Right ventricle myocardium inferior (tissue), 1 donor: Measurements from ENCODE around the gene MAPT. TPM values are rescaled to one million over a fixed set of nuclear protein-coding genes. Genes with fewer than 3 reads are reported as not detected.

Source experiments
- ATAC-seq: fragments of 200-7000 bp; cut with Tn5 transposase; one replicate; pipeline ENCODE4 v1.9.1; 2020; ENCODE audit warnings: mild to moderate bottlenecking, moderate library complexity
- DNase-seq: peaks from one replicate; pipeline ENCODE4 v3.0.0; 2021; ENCODE audit errors: missing footprints
- intact Hi-C: fragments of 100-400 bp; cut with DNase I; formaldehyde crosslinking; loops from one replicate; pipeline ENCODE4 v1.11.0; 2022
- total RNA-seq: library from RNA; stranded (reverse); fragmentation: NEBNext Ultra II Directional; extraction: Animal tissue kit (Norgen Biotek cat#: 25700); gene quantifications from one replicate; pipeline ENCODE4 v1.2.1, GENCODE V29; 2021
- donor health status: DM: no; HTN: yes; CAD: no; lungs with severe emphysema.

The MAPT gene
- total RNA-seq, 1 donor from 2014 or later, result 39.3 TPM

DNA sequence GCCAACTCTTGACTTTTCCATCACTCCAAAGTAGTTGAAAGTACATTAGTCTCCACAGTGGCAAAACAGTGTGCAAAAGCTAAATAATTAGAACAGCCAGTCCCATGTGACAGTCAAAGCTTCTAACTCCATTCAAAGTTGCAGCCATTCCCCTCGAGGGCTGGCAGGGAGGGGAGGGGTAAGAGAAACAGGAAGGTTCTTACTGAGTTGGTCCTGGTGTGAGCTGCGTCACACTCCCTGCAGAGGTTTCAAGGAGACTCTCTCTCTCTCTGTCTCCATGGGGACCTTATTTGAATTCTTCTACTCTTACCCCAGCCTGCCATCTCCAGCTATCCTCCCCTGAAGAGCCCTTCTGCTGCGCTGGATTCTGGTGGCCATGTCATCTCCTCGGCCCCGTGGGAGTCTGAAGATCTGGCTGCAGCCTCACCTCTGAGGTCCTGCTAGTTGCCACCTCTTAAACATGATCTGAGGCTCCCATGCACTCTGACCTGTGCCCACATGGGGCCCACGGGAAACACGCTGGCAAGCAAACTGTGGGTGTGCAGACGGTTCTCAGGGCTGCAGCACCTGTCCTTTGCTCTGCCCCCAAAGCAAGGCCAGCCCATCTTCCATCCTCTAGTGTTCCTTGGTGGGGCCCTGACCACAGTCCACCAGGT, 81.4 kb downstream of the MAPT start:
- no peak for ATAC-seq
- no peak for DNase-seq
- intact Hi-C loops, result no loop called here

DNA sequence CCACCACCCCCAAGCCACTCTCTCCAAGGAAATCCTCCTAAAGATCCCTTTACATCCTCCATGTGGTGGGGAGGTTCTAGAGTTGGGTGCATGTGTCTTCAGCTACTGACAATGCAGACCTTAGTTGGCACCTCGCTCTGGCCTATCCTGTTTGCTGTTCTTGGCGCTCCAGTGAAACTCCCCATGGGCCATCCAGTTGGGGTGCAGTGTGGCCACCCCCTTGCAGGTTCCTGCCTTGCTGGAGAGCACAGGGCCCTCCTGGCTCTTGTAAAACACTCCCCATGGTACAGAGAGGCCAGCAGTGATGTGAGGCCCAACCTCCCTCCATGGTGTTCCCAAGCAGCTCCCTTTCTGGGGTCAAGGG, 82.0 kb downstream of the MAPT start:
- intact Hi-C loops, result no loop called here
- DNase-seq (no peak), ATAC-seq (no peak)

DNA sequence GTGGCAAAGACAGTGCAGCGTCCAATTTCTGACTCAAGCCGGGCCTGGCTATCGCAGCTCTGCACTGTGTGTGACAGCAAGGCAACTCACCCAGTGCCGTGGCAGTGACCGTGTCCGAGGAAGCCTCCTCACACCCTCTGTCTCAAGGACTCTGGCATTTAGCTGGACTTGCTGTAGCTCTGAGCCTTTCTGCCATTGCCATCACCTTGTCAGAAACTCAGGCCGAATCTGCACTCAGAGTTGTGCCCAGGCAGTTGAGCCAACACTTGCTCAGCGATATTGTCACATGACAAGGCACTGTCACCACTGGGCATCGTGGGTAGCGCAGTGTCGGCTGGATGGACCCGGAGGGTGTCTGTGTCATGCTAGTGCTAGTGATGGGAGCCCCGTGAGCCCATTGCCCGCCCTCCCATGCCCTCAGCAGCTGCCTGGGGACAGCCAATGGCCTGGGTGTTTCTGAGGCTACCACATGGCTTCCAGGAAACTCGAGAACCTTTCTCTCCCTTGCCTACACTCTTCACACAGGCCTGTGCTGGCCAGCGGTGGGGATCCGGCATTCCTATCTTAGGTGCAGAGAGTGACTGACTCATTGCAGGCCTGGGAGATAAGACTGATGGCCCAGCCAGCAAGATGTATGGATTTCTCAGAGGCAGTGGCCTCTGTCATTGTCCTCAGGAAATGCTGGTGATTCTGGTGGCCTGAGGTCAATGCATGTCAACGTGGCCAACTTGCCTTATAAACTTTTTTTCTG, 82.6 kb downstream of the MAPT start:
- ATAC-seq, result no peak
- no peak for DNase-seq
- intact Hi-C loops, result no loop called here

DNA sequence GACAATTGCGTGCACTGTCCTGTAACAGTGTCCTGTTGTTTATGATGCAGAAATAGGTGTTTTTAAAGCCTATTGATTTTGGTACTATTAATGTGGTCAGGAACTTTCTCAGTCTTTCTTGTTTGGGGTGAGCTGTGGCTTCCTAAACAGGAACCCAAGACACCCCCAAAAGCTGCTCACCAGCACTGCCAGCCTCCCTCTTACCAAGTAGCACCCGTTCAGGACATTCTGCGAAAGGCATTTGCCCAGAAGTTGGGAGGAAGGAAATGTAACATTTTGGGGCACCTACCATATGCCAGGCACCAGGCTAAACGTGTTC, 83.1 kb downstream of the MAPT start:
- intact Hi-C loops, result no loop called here
- ATAC-seq (no peak), DNase-seq (no peak)

DNA sequence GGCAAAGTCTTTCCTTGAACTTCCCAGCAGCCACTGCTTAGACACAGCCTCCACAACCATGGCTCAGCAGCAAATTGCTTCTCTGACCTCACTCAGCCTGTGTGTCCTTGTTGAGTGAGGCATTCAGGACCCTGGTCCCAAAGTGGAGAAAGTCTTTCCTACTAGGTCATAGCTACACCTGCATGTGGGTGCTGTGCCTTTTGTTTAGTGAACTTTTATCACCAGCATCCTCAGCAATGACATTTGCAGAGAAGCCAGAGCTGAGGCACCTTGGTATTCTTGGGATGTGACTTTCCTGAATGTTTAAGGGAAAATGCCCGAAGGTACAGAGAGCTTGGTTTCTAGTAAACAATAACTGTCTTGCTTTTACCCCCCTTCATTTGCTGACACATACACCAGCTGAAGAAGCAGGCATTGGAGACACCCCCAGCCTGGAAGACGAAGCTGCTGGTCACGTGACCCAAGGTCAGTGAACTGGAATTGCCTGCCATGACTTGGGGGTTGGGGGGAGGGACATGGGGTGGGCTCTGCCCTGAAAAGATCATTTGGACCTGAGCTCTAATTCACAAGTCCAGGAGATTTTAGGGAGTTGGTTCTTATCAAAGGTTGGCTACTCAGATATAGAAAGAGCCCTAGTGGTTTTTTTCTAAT, 83.7 kb downstream of the MAPT start:
- intact Hi-C loops, result no loop called here
- ATAC-seq (no peak), DNase-seq (no peak)

DNA sequence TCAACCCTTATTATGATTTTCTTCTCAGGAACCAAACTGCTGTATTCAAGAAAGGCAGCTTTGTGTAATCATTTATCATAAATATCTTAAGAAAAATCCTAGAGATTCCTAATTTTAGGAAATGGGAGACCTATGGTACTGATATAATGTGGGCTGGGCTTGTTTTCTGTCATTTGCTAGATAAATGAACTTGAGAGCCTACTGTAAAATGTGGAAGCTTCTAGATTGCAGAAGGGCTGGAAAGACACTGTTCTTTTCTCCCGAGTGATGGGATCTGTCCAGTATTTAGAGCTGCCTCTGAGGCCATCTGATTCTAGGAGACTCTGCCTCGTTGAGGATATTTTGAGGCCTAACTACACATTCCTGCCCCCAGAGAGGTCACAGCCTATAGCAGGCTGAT, 84.8 kb downstream of the MAPT start:
- DNase-seq (no peak), ATAC-seq (no peak)
- intact Hi-C loops, result no loop called here

DNA sequence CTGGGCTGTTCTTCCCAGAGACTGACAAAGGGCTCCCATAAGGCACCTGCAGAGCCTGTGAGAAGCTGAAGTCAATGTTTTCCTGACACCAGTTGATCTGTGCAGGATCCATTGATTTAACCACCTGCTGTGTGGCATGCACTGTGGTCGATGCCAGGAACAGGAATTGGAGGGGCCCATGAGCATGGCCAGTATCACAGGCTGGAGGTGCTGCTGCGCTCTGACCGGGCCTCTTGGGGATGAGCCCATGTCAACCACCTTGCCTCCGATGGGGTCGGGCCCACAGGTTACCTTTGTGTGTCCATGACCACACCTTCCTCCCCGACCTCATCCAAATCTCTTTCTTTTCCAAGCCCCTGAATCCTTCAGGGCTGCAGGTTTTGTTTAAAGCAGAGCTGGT, 86.5 kb downstream of the MAPT start:
- DNase-seq, result no peak
- ATAC-seq, result no peak
- intact Hi-C loops, result no loop called here

DNA sequence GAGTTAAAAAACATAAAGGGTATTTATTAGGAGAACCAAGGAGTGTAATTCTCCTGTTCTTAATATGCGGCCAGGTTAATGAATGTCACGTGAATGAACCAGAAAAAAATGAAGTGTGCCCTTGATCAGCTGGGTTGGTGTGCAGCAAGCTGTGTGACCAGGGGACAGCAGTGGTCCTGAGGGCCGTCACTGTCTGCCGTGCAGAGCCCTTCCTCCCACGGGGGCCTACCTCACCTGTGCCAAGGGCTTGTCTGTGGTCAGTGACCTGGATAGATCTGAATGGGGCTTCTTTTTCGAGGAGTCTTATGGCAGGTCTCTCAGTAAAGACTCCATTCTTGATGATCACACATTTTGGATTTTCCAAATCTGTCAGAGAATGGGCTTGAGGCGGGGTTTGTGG, 87.0 kb downstream of the MAPT start:
- ATAC-seq (no peak), DNase-seq (no peak)
- intact Hi-C loops, result no loop called here

DNA sequence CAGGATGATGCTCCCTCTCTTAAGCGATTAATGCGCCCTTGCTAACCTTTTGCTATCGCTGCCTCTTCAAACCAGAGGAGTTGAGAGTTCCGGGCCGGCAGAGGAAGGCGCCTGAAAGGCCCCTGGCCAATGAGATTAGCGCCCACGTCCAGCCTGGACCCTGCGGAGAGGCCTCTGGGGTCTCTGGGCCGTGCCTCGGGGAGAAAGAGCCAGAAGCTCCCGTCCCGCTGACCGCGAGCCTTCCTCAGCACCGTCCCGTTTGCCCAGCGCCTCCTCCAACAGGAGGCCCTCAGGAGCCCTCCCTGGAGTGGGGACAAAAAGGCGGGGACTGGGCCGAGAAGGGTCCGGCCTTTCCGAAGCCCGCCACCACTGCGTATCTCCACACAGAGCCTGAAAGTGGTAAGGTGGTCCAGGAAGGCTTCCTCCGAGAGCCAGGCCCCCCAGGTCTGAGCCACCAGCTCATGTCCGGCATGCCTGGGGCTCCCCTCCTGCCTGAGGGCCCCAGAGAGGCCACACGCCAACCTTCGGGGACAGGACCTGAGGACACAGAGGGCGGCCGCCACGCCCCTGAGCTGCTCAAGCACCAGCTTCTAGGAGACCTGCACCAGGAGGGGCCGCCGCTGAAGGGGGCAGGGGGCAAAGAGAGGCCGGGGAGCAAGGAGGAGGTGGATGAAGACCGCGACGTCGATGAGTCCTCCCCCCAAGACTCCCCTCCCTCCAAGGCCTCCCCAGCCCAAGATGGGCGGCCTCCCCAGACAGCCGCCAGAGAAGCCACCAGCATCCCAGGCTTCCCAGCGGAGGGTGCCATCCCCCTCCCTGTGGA, 88.6 kb downstream of the MAPT start:
- intact Hi-C loops, result no loop called here
- no peak for ATAC-seq
- no peak for DNase-seq

DNA sequence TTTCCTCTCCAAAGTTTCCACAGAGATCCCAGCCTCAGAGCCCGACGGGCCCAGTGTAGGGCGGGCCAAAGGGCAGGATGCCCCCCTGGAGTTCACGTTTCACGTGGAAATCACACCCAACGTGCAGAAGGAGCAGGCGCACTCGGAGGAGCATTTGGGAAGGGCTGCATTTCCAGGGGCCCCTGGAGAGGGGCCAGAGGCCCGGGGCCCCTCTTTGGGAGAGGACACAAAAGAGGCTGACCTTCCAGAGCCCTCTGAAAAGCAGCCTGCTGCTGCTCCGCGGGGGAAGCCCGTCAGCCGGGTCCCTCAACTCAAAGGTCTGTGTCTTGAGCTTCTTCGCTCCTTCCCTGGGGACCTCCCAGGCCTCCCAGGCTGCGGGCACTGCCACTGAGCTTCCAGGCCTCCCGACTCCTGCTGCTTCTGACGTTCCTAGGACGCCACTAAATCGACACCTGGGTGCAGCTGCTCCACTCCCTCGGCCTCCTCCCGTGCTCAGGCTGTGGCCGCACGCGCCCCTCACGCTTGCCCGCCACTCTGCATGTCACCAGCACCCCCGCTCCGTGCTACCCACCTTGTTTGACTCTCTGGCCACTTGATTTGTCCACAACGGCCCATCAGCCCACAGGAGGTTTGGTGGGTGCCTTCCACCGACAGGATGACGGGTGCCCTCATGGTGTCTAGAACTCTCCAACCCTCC, 89.4 kb downstream of the MAPT start:
- no peak for ATAC-seq
- no peak for DNase-seq
- intact Hi-C loops, result no loop called here

DNA sequence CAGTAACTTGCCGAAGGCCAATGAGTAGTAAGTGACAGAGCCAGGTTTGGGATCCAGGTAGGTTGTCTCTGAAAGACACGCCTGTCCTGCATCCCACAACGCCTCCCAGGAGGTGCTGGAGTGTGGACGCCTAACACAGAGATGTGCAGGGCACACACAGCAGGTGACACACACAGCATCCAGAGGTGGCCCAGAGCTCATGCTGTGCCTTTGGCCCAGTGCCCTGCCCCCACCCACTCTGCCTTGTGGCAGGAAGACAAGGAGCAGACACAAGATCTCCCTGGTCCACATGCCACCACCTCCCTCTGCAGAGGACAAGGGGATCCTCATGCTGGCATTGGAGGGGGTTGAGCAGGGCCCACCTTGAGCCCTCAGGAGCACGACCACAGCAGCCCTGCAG, 90.0 kb downstream of the MAPT start:
- intact Hi-C loops, result no loop called here
- DNase-seq (no peak), ATAC-seq (no peak)

DNA sequence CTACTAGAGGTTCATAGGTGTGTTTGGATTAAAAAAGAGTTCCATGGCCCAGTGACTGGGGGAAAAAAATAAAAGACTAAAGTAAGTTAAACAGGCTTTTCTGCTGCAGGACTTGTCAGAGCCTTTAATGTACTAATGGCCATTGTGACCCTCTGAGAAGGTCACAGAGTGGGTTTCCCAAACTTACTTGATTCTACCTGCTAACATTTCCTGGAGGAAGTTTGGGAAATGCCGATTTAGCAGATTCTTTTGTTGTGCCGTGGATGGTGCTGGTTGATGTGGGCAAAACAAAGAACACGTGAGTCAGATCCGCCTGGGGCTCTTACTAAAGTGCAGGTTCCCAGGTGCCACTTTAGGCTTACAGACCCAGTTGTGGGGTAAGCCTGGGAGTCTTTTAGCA, 91.1 kb downstream of the MAPT start:
- intact Hi-C loops, result no loop called here
- ATAC-seq, result no peak
- no peak for DNase-seq

DNA sequence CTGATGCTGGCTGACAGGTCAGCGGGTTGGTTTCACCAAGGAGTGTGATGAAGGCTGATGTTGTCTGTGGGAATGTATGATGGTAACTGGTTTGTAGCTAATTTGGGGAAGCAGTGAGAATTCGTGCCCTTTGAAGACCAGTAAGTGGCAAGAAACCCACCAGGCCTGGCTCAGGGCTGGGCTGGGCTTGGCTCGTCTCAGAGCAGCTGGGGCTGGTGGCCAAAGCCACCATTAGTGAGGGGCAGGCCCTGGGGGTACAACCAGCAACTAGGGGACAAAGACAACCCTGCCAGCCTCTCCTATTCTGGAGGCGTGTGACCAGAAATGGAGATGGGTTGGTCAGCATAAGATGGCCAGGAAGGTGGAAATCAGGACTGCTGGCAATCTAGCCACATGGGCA, 91.7 kb downstream of the MAPT start:
- ATAC-seq (no peak), DNase-seq (no peak)
- intact Hi-C loops, result no loop called here

DNA sequence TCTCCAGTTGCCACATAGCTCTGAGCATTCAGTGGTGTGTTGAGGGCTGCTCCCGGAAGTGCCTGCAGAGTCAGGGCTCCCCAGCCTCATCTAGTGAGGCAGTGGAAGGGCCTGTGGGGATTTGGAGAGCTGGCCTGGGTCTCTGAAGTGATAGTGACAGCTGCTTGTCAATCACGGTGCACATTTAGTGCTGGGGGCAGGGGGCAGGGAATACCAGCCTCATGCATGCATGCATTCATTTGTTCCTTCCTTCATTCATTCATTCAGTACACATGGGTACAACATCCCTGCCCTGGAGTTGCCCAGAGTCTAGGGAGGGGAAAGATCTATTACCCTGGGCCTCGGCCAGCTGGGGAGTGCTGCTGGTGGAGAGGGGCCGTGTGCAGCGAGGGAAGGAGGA, 93.4 kb downstream of the MAPT start:
- ATAC-seq (no peak), DNase-seq (no peak)
- intact Hi-C loops, result no loop called here

DNA sequence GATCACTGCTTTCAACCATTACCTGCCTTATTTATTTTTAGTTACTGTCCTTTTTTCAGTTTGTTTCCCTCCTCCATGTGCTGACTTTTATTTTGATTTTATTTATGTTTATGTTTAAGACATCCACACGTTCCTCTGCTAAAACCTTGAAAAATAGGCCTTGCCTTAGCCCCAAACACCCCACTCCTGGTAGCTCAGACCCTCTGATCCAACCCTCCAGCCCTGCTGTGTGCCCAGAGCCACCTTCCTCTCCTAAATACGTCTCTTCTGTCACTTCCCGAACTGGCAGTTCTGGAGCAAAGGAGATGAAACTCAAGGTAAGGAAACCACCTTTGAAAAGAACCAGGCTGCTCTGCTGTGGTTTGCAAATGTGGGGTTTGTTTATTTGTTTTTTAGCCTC, 95.4 kb downstream of the MAPT start:
- intact Hi-C loops, result no loop called here

DNA sequence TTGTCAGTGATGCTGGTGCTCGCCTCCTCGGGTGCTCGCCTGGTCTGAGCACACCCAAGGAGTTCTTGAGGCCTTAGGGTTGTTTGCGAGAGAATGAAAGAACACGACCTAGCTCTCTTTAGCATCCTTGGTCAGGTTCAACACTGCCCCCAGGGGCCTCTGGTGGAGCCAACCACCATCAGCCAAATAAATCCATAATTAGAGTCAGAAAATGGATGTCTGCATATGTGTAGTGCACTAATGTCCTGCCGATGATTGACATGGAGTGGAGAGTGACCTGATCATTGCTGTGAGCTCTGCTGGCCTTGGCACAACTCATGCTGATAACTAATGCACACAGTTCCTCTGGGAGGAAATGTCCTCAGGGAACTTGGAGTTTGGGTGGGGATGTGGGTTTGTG, 96.5 kb downstream of the MAPT start:
- intact Hi-C loops, result no loop called here

More for the DNA sequence above, 95.4 kb downstream of the MAPT start:
- ATAC-seq, result no peak
- DNase-seq, result no peak

DNA sequence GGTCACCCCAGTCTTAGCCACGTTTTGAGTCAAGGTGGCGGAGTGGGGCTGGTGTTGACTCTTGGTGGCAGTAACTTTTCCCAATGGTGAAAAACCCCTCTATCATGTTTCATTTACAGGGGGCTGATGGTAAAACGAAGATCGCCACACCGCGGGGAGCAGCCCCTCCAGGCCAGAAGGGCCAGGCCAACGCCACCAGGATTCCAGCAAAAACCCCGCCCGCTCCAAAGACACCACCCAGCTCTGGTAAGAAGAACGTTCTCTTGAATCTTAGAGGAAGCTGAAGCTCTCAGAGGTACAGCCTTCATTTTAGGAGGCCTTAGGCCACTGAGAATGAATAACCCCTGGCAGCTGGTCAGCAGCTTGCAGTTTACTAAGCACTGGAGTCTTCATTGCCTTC, 97.0 kb downstream of the MAPT start:
- DNase-seq, result no peak
- ATAC-seq, result no peak
- intact Hi-C loops, result no loop called here

More for the DNA sequence above, 96.5 kb downstream of the MAPT start:
- no peak for DNase-seq
- no peak for ATAC-seq

DNA sequence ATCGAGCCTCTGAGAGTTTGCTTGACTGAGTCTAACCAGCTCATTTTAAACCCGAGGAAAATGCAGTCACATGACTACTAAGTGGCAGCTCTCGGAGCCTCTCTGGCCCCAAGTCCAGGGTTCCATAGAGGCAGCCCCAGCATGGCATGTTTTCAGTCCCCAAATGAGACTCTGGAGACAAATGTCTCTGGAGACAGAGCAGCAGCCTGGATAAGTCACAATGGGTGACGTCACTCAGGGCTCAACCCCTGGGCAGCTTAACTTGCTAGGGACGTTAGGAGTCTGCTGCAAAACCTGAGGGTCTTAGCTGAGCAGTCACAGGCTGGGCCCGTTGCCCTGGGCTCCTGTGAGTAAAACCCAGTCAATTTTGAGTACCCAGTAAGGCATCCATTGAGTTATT, 97.8 kb downstream of the MAPT start:
- DNase-seq (no peak), ATAC-seq (no peak)
- intact Hi-C loops, result no loop called here

DNA sequence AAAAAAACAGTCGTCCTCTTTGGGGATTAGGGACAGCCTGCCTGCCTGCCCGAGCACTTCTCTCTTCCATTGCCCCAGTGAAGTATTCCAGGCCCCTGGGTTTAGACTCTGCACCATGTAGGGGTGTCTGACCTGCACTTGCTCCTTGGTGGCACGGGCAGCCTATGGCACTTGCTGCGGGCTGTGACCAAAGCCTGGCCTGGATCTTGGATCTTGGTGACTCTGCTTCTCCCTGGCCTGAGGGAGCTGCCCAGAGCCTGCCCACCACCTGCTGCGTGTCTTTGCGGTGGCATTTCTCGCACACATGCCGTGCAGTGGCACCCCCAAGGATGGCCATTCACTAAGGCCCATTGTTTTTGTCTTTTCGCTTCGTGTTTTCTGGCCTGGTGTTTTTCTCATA, 98.5 kb downstream of the MAPT start:
- ATAC-seq, result no peak
- intact Hi-C loops, result no loop called here
- DNase-seq, result no peak
